ENCODE measurements around the gene AP5Z1.

AP5Z1 gene

DNA sequence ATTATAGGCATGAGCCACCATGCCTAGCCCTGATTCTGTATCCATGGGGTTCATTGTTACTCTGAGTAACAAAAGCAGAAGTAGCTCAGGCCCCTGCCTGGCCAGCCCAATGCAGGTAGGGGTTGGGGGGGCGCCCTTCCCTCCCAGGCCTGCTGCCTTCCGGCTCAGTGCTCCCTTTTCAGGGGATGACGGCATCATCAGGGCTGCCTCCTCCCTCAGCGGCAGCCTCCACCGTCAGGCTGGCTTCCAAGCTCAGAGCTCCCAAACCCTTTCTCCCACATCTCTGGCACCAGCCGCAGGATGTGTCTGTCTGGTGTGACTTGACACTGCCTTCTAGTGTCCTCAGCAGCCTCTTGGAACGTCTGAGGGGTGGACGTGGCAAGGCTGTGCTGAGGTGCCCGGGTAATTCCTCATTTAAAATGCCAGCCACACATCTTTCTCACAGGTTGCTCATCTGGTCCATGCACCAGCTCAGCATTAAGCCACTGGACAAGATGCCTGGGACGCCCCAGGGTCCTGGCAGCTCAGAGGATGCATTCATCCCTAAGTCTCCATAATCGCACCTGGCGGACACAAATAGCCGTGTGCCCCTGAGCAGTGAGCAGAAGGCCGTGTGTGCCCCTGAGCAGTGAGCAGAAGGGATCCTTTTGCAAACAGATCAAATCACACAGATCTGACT is 48.2 kb downstream of the AP5Z1 start:
- TF ChIP-seq, protein P1, sequence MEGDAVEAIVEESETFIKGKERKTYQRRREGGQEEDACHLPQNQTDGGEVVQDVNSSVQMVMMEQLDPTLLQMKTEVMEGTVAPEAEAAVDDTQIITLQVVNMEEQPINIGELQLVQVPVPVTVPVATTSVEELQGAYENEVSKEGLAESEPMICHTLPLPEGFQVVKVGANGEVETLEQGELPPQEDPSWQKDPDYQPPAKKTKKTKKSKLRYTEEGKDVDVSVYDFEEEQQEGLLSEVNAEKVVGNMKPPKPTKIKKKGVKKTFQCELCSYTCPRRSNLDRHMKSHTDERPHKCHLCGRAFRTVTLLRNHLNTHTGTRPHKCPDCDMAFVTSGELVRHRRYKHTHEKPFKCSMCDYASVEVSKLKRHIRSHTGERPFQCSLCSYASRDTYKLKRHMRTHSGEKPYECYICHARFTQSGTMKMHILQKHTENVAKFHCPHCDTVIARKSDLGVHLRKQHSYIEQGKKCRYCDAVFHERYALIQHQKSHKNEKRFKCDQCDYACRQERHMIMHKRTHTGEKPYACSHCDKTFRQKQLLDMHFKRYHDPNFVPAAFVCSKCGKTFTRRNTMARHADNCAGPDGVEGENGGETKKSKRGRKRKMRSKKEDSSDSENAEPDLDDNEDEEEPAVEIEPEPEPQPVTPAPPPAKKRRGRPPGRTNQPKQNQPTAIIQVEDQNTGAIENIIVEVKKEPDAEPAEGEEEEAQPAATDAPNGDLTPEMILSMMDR (IDR thresholded peaks at IDR 0.05; ENCODE audit: low read depth, low read length), result no peak
- DNase-seq (ENCODE audit: extremely low read depth, low read depth), result no peak

DNA sequence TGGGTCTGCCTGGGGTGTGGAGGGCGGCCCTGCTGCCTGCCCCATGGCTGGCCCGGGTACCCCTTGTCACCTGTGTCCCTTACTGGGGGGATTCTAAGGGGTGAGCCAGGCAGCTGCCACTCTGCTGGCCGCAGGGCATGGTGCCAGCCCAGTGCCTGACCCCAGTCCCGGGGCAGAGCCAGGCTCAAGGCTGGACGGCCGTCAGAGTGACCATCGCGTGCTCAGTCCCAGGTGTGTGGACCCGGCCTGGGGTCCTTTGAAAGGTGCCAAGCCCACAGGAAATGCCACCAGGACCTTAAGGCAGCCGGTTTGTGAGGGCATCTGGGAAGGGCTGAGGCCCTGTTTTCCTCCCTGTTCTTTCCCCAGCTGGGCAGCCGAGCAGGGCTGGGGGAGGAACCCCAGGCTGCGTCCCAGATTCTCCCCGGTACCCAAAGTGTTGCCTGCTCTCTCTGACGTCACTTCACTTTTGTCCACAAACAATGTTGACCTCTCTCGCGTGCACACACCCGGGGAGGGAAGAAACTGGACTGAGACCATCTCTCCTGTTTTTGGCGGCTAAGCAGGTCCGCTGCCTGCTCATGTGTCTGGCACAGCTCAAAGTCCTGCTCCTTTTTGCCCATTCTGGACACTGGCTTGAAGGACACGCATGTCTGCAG is 48.8 kb downstream of the AP5Z1 start:
- TF ChIP-seq, protein P1 (IDR thresholded peaks at IDR 0.05; ENCODE audit: low read depth, low read length), result no peak
- DNase-seq (ENCODE audit: extremely low read depth, low read depth), result no peak

DNA sequence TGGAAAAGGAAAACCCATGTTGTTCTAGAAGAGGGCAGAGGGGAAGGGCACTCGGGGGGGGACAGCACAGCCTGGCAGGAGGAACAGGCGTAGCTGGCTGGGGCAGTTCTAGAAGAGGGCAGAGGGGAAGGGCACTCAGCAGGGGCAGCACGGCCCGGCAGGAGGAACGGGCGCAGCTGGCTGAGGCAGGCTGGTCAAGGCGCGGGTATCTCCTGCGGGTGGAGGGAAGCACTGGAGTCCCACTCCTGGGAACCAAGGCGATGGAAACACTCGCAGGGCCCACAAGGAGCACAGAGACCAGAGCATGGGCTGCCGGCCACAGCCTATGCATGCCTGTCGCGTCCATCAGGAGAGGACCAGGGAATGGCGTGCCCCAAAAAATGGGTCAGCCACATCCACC is 49.7 kb downstream of the AP5Z1 start:
- TF ChIP-seq, protein P1 (IDR thresholded peaks at IDR 0.05; ENCODE audit: low read depth, low read length), result no peak
- DNase-seq (ENCODE audit: extremely low read depth, low read depth), result no peak

DNA sequence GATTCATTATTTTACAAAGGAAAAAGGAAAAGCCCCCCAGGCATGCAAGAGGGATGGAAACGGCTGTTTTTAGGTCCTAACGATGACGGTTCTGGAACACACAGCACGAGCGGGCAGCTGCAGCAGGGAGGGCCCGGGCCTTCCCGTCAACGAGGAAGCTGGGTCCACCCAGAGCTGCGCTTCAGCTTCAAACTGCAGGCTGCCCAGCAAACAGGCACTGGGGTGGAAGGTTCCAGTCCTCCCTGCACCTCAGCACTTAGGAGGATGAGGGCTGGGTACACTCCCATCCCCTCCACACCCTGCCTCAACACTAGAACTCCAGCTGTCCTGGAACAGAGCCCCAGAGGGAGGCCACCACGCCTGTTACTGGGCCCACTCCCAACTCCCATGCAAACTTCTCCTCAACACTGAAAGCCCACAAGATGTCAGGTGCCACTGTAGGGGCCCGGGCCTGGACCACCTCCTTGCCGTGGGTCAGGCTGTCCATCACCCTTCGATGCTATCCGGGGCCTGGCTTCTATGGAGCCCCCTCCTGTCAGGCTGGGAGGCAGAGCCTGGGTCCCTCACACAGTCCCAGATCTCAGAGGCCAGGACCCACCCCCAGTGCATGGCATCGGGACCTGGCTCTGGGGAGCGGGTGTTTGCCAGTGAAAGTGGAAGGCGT is 53.4 kb downstream of the AP5Z1 start:
- TF ChIP-seq, protein P1 (IDR thresholded peaks at IDR 0.05; ENCODE audit: low read depth, low read length), result no peak
- no peak for DNase-seq (ENCODE audit: extremely low read depth, low read depth)

DNA sequence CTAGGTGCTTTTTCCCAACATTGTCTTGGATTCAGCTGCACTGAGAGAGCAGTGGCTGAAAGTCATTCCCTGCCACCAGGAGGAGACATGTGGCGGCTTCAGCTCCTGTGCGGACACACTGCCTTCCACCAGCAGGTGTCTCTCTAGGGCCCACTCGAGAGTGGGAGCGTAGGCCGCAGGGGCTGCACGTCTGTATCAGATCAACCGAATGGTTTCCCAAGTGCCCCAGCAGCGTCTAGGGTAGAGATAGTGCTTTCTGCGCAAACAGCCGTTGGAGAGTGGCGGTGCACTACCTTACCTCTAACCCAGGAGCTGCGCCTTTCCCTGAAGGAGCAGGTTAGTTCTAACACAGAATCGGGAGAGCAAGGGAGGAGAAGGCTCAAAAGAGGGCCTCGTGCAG is 54.8 kb downstream of the AP5Z1 start:
- no peak for DNase-seq (ENCODE audit: extremely low read depth, low read depth)
- TF ChIP-seq, protein P1 (IDR thresholded peaks at IDR 0.05; ENCODE audit: low read depth, low read length), result peak; percentile 65

DNA sequence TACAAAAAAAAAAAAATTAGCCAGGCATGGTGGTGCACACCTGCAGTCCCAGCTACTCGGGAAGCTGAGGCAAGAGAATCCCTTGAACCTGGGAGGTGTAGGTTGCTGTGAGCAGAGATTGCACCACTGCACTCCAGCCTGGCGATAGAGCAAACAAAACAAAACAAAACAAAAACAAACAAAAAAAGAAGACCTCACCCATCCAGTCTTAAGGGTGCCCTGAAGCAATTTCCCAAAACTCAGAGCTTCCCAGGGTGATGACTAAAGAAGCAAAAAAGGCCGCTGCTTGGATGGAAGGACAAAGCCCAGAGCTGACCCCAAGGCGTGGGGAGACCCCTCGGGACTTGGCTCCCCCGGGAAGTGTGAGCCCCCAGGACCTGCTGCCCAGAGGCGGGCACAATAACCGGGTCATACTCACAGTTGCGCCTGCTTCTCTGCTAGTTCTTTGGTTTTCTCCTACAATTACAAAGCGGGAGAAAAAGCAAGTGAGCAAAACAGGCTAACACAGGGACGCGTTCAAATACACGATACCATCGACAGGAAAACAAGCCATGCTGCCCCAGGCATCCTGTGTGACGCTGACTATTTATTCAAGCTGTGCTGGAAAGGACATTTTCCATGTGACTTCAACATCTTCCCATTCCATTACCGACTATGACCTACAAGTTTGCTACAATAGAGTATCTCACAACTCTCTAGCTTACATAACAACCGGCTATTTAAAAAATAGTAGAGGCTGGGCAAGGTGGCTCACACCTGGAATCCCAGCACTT is 56.5 kb downstream of the AP5Z1 start:
- no peak for DNase-seq (ENCODE audit: extremely low read depth, low read depth)
- TF ChIP-seq, protein P1 (IDR thresholded peaks at IDR 0.05; ENCODE audit: low read depth, low read length), result no peak
